Esophagus squamous epithelium (tissue), 5 donors: ENCODE measurements around the gene BICRA. TPM values are rescaled to one million over a fixed set of nuclear protein-coding genes. Genes with fewer than 3 reads are reported as not detected.

Experiments
- DNase-seq: peaks from one replicate; lab custom pipeline; 2025; lab: John Stamatoyannopoulos, UW
- H3K27ac ChIP-seq, 4 donors: fragments of 200-600 bp; sonication (generic); one replicate each; pipeline ENCODE4 v1.5.1; 2016 to 2019; ENCODE audit warnings: mild to moderate bottlenecking in 1 of 4
- H3K27me3 ChIP-seq, 4 donors: fragments of 200-600 bp; sonication (generic); 1 replicate in 3 of 4; 2 replicates in 1 of 4; pipeline versions ENCODE4 v1.5.1 to v1.6.0; 2017 to 2021; ENCODE audit warnings: antibody characterized with exemption in 1 of 4
- H3K36me3 ChIP-seq, 3 donors: fragments of 200-600 bp; sonication (generic); one replicate each; pipeline ENCODE4 v1.5.1; 2016 to 2019
- H3K4me1 ChIP-seq, 3 donors: fragments of 200-600 bp; sonication (generic); one replicate each; pipeline ENCODE4 v1.5.1; 2017 to 2019
- H3K4me3 ChIP-seq, 4 donors: fragments of 200-600 bp; sonication (generic); 1 replicate in 3 of 4; 2 replicates in 1 of 4; pipeline ENCODE4 v1.5.1; 2016 to 2019; ENCODE audit warnings: mild to moderate bottlenecking in 2 of 4, moderate library complexity in 1 of 4
- H3K9me3 ChIP-seq, 3 donors: fragments of 200-600 bp; sonication (generic); one replicate each; pipeline ENCODE4 v1.5.1; 2016 to 2019
- POLR2A ChIP-seq, 4 donors: fragments of 450-650 bp; IDR thresholded peaks; one replicate each; pipeline ENCODE4 v1.6.1; 2017; ENCODE audit warnings: antibody characterized with exemption in 4 of 4, mild to moderate bottlenecking in 4 of 4, moderate library complexity in 3 of 4
- WGBS, 2 donors: methylation state at CpG; one replicate each; pipeline ENCODE4 v1.1.5; 2018; 5-methylcytosine and 5-hydroxymethylcytosine counted together
- intact Hi-C: fragments of 100-400 bp; cut with DNase I; formaldehyde crosslinking; loops from one replicate; pipeline ENCODE4 v1.15.0; 2022
- total RNA-seq, 4 donors: library from RNA; depleted of rRNA; stranded (reverse); fragments of >200 nt; gene quantifications; one replicate each; pipeline ENCODE4 v1.1.0, GENCODE V29; 2016
- TF ChIP-seq, protein P1 (sequence below), 6 experiments: fragments of 450-650 bp in 4 of 6; fragments of 200-600 bp in 2 of 6; sonication (generic) in 2 of 6; IDR thresholded peaks; one replicate each; pipeline ENCODE4 v1.5.1; 2016 to 2019; ENCODE audit warnings: antibody characterized with exemption in 6 of 6, mild to moderate bottlenecking in 4 of 6, moderate library complexity in 4 of 6
- donor health status: DM: yes; HTN: yes; CAD: no.

The BICRA gene
- total RNA-seq, 4 donors from 2014 or later = 1.1 to 17.5 (median 7.0) TPM

DNA sequence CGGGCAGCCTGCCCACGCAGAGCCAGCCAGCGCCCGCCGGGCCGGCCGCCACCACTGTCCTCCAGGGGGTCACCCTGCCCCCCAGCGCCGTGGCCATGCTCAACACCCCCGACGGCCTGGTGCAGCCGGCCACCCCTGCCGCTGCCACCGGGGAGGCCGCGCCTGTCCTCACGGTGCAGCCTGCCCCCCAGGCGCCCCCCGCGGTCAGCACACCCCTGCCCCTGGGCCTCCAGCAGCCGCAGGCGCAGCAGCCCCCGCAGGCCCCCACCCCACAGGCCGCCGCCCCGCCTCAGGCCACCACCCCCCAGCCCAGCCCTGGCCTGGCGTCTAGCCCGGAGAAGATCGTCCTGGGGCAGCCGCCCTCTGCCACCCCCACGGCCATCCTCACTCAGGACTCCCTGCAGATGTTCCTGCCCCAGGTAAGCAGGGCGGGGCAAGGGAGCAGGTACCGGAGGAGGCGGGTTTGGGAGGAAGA is 72.0 kb downstream of the BICRA start:
- Histone ChIP-seq H3K36me3 (peaks cover 16 to 97% (median 20%) of the 10 kb centered on the region in 3 donors), H3K27ac (no peak overlapping the region), H3K4me3 (no peak overlapping the region), H3K4me1 (no peaks in the 10 kb centered on the region), H3K27me3 (no peaks in the 10 kb centered on the region), H3K9me3 (no peaks in the 10 kb centered on the region)
- WGBS, 2 donors = no CpG with 5 or more reads among the region's 34 CpGs
- TF ChIP-seq POLR2A (IDR thresholded peaks at IDR 0.05) = no peak
- TF ChIP-seq, protein P1, sequence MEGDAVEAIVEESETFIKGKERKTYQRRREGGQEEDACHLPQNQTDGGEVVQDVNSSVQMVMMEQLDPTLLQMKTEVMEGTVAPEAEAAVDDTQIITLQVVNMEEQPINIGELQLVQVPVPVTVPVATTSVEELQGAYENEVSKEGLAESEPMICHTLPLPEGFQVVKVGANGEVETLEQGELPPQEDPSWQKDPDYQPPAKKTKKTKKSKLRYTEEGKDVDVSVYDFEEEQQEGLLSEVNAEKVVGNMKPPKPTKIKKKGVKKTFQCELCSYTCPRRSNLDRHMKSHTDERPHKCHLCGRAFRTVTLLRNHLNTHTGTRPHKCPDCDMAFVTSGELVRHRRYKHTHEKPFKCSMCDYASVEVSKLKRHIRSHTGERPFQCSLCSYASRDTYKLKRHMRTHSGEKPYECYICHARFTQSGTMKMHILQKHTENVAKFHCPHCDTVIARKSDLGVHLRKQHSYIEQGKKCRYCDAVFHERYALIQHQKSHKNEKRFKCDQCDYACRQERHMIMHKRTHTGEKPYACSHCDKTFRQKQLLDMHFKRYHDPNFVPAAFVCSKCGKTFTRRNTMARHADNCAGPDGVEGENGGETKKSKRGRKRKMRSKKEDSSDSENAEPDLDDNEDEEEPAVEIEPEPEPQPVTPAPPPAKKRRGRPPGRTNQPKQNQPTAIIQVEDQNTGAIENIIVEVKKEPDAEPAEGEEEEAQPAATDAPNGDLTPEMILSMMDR (IDR thresholded peaks at IDR 0.05) = no peak
- DNase-seq = no peak
- intact Hi-C loops = no loop called here

DNA sequence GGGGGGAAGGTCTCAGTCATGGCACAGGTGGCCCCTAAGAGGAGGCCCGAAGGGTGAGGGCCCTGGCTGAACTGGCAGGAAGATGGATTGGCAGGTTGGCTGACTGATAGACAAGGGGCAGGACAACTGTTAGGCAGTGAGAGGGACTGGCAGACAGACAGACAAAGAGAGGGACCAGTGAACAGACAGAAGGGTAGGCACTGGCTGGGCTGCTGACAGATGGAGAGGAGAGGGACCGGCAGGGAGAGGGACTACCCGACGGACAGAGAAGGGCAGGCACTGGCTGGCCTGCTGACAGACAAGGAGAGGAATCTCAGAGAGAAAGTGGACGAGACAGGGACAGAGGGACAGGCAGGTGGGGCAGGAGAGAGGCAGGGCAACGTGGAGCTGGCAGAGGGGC is 72.5 kb downstream of the BICRA start:
- Histone ChIP-seq H3K36me3 (peaks cover 16 to 97% (median 20%) of the 10 kb centered on the region in 3 donors), H3K4me3 (no peak overlapping the region), H3K27ac (no peak overlapping the region), H3K4me1 (no peaks in the 10 kb centered on the region), H3K9me3 (no peaks in the 10 kb centered on the region), H3K27me3 (no peaks in the 10 kb centered on the region)
- intact Hi-C loops = no loop called here
- no peak for DNase-seq
- no peak for TF ChIP-seq POLR2A (IDR thresholded peaks at IDR 0.05)
- TF ChIP-seq, protein P1 (IDR thresholded peaks at IDR 0.05) = no peak
- WGBS, 2 donors = 80 to 92% methylated on average over 4 to 6 of the region's 6 CpGs

DNA sequence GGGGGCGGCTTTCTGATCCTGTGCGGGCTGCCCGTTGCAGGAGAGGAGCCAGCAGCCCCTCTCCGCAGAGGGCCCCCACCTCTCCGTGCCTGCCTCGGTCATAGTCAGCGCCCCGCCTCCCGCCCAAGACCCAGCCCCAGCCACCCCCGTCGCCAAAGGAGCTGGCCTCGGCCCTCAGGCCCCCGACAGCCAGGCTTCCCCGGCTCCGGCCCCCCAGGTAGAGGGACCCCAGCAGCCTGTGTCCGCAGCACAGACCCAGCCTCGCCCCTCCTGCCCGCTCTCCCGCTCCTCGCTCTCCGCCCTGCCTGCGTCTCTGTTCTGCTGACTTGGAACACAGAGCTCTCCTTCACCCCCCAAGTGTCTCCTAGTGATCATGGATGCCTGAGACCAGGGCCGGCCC is 73.0 kb downstream of the BICRA start:
- TF ChIP-seq POLR2A (IDR thresholded peaks at IDR 0.05) = no peak
- TF ChIP-seq, protein P1 (IDR thresholded peaks at IDR 0.05) = no peak
- WGBS, 2 donors = 97 to 98% methylated on average over 6 of the region's 23 CpGs
- H3K9me3 ChIP-seq = no peaks in the 10 kb centered on the region
- H3K36me3 ChIP-seq = peaks cover 16 to 97% (median 20%) of the 10 kb centered on the region in 3 donors
- H3K4me3 ChIP-seq = no peak overlapping the region
- no peak overlapping the region for H3K27ac ChIP-seq
- no peak for DNase-seq
- intact Hi-C loops = no loop called here
- no peaks in the 10 kb centered on the region for H3K27me3 ChIP-seq
- no peaks in the 10 kb centered on the region for H3K4me1 ChIP-seq

DNA sequence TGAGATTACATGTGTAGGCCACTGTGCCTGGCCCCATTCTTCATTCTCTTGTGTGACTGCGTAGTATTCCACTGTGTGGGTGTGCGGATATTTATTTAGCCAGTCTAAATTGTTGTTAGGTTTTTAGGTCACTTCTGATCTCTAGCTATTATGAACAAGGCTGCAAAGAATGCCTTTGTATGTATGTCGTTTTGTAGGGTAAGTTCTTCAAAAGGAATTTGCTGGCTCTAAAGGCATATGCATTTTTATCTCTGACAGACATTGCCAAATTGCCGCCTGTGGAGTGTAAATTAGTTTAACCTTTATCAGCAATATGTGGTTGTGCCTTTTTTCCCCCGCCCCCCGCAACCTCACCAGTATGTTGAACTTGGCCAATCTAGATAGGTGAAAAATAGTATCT is 74.0 kb downstream of the BICRA start:
- H3K9me3 ChIP-seq = no peaks in the 10 kb centered on the region
- H3K27ac ChIP-seq = no peak overlapping the region
- no peaks in the 10 kb centered on the region for H3K27me3 ChIP-seq
- no peaks in the 10 kb centered on the region for H3K4me1 ChIP-seq
- WGBS, 2 donors = 75 to 86% methylated on average over 6 of the region's 6 CpGs
- intact Hi-C loops = no loop called here
- TF ChIP-seq, protein P1 (IDR thresholded peaks at IDR 0.05) = no peak
- TF ChIP-seq POLR2A (IDR thresholded peaks at IDR 0.05) = no peak
- H3K4me3 ChIP-seq = no peak overlapping the region
- peaks cover 16 to 91% (median 20%) of the 10 kb centered on the region in 3 donors for H3K36me3 ChIP-seq
- no peak for DNase-seq

DNA sequence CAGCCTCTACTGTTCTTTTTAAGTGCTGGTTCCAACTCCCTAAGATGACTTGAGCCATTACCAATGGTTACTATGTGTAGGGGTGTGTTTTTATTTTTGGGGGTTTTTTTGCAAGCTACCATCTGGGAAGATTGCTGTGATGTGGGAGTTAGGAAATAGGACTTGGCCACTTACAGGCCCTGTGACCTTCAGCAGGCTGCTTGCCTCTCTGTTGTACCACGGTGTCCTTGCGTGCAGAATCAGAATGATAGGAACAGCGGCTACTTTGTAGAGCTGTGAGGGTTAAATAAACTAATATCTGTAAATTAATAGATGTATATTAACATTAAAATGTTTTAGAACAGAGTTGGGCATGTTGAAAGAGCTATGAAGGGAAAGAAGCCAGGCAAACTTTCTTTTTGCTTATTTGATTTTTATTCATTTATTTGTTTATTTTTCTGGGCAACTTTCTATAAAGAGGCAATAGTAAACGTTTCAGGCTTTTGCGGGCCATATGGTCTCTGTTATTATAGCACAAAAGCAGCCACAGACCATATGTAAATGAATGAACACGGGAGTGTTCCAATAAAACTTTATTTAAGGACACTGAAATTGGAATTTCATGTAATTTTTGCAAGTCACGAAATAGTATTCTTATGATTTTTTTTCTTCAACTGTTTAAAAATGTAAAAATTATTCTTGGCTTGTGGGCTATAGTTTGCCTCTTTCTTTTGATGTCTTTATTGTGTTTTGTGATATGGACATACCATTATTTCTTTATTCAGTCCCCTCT is 77.9 kb downstream of the BICRA start:
- Histone ChIP-seq H3K27me3 (no peaks in the 10 kb centered on the region), H3K9me3 (no peaks in the 10 kb centered on the region), H3K27ac (no peak overlapping the region), H3K4me3 (no peak overlapping the region), H3K4me1 (no peaks in the 10 kb centered on the region), H3K36me3 (peaks cover 0 to 87% (median 0%) of the 10 kb centered on the region in 3 donors)
- 82 to 87% methylated on average over 7 of the region's 7 CpGs for WGBS, 2 donors
- TF ChIP-seq POLR2A (IDR thresholded peaks at IDR 0.05) = no peak
- TF ChIP-seq, protein P1 (IDR thresholded peaks at IDR 0.05) = no peak
- DNase-seq = no peak
- intact Hi-C loops = no loop called here
